A549 (cell line): ENCODE measurements around the gene SPARC.

Source experiments
- CTCF ChIP-seq: fragments of >200 bp; sonication (Bioruptor Twin); formaldehyde crosslinking; IDR thresholded peaks from 3 replicates; pipeline ENCODE4 v1.5.1; 2016
- EP300 ChIP-seq, 2 experiments: fragments of >200 bp; sonication (Bioruptor Twin); formaldehyde crosslinking; IDR thresholded peaks; 2 replicates in 1 of 2; 3 replicates in 1 of 2; pipeline ENCODE4 v1.6.1; 2016 to 2017
- HMGXB4 ChIP-seq: fragments of 250-450 bp; sonication (Bioruptor Pico); IDR thresholded peaks from 2 replicates; pipeline ENCODE4 v1.5.0; 2021; ENCODE audit warnings: mild to moderate bottlenecking, moderate library complexity, borderline replicate concordance
- MAX ChIP-seq: IDR thresholded peaks from 2 replicates; pipeline ENCODE4 v1.6.1; 2012
- REST ChIP-seq: fragments of 200-600 bp; sonication (generic); IDR thresholded peaks from 2 replicates; pipeline ENCODE4 v1.6.1; 2016; ENCODE audit warnings: antibody characterized with exemption, mild to moderate bottlenecking, moderate library complexity
- ZC3H11A ChIP-seq: fragments of 450-650 bp; IDR thresholded peaks from 2 replicates; pipeline ENCODE4 v1.6.1; 2014; ENCODE audit warnings: antibody characterized with exemption, mild to moderate bottlenecking

- TF ChIP-seq CTCF (no peak), ZC3H11A (no peak), MAX (no peak), EP300 (IDR thresholded peaks at IDR 0.05) (no peak), REST (no peak), HMGXB4 (no peak)
Measured at GRCh38 chr5:151665613-151666012, 21.1 kb downstream of the SPARC start.
